Suprapubic skin (tissue), 4 donors: ENCODE measurements around the gene TMEM259. TPM values are rescaled to one million over a fixed set of nuclear protein-coding genes. Genes with fewer than 3 reads are reported as not detected.
"Not testable (repeated sequence)": the region's sequence is repeated elsewhere in the genome, so short reads cannot be mapped to it uniquely, and the experiment has no call there.

Source experiments
- DNase-seq, 2 donors: peaks; one replicate each; pipeline ENCODE4 v3.0.0-alpha.2; 2019; ENCODE audit warnings: low spot score in 2 of 2
- H3K27ac ChIP-seq: fragments of 200-600 bp; sonication (generic); one replicate; pipeline ENCODE4 v1.5.1; 2019
- H3K27me3 ChIP-seq: fragments of 200-600 bp; sonication (generic); one replicate; pipeline ENCODE4 v1.5.1; 2019
- H3K36me3 ChIP-seq: fragments of 200-600 bp; sonication (generic); one replicate; pipeline ENCODE4 v1.5.1; 2019
- H3K4me1 ChIP-seq: fragments of 200-600 bp; sonication (generic); one replicate; pipeline ENCODE4 v1.5.1; 2019
- H3K4me3 ChIP-seq: fragments of 200-600 bp; sonication (generic); one replicate; pipeline ENCODE4 v1.5.1; 2019; ENCODE audit warnings: mild to moderate bottlenecking
- H3K9me3 ChIP-seq: fragments of 200-600 bp; sonication (generic); one replicate; pipeline ENCODE4 v1.5.1; 2019
- CTCF ChIP-seq, 2 donors: fragments of 200-600 bp in 1 of 2; fragments of 450-650 bp in 1 of 2; sonication (generic) in 1 of 2; IDR thresholded peaks; one replicate each; pipeline ENCODE4 v1.5.1; 2016 to 2019; ENCODE audit warnings: antibody characterized with exemption in 2 of 2, mild to moderate bottlenecking in 1 of 2, moderate library complexity in 1 of 2
- EP300 ChIP-seq: sonication (generic); formaldehyde crosslinking; IDR thresholded peaks from one replicate; pipeline ENCODE4 v1.6.1; 2017; ENCODE audit warnings: antibody characterized with exemption
- POLR2A ChIP-seq, 2 donors: fragments of 450-650 bp; IDR thresholded peaks; one replicate each; pipeline ENCODE4 v1.6.1; 2017; ENCODE audit warnings: antibody characterized with exemption in 2 of 2, mild to moderate bottlenecking in 2 of 2, moderate library complexity in 2 of 2
- POLR2AphosphoS5 ChIP-seq, 3 donors: sonication (generic); formaldehyde crosslinking; IDR thresholded peaks; one replicate each; pipeline ENCODE4 v1.6.1; 2017; ENCODE audit warnings: antibody characterized with exemption in 3 of 3
- WGBS: methylation state at CpG from one replicate; pipeline ENCODE4 v1.1.5; 2018; 5-methylcytosine and 5-hydroxymethylcytosine counted together
- total RNA-seq, 4 donors: library from RNA; depleted of rRNA; stranded (reverse); fragments of >200 nt; gene quantifications; one replicate each; pipeline ENCODE4 v1.1.0, GENCODE V29; 2016

TMEM259 gene
- total RNA-seq, 4 donors from 2014 or later = 165 to 349 (median 243) TPM

- Histone ChIP-seq H3K27ac (peak overlapping the region; percentile 93), H3K9me3 (no peaks in the 10 kb centered on the region), H3K36me3 (peaks cover 25% of the 10 kb centered on the region), H3K4me1 (peaks cover 49% of the 10 kb centered on the region), H3K27me3 (no peaks in the 10 kb centered on the region), H3K4me3 (peak overlapping the region; percentile 85)
- TF ChIP-seq CTCF (IDR thresholded peaks at IDR 0.05) = no peak
- peak in 1 of 3 donors; percentile 17 for TF ChIP-seq POLR2AphosphoS5 (IDR thresholded peaks at IDR 0.05)
- no peak for TF ChIP-seq POLR2A (IDR thresholded peaks at IDR 0.05)
- no peak for TF ChIP-seq EP300
- peak in 1 of 2 donors; percentile 88 for DNase-seq
- no CpG with 5 or more reads among the region's 58 CpGs for WGBS
These were observed 7.4 kb upstream of the TMEM259 start for GRCh38 chr19:1028062-1028926.

- Histone ChIP-seq H3K27ac (peak overlapping the region; percentile 93), H3K27me3 (no peaks in the 10 kb centered on the region), H3K4me3 (peak overlapping the region; percentile 85), H3K9me3 (no peaks in the 10 kb centered on the region), H3K36me3 (peaks cover 19% of the 10 kb centered on the region), H3K4me1 (peaks cover 49% of the 10 kb centered on the region)
- DNase-seq = no peak
- no CpG with 5 or more reads among the region's 16 CpGs for WGBS
- TF ChIP-seq EP300 (no peak), POLR2AphosphoS5 (IDR thresholded peaks at IDR 0.05) (no peak), POLR2A (IDR thresholded peaks at IDR 0.05) (no peak), CTCF (IDR thresholded peaks at IDR 0.05) (no peak)
These were observed 6.7 kb upstream of the TMEM259 start for GRCh38 chr19:1027650-1028061.

- peak overlapping the region; percentile 93 for H3K27ac ChIP-seq
- under 1% methylated on average over 26 of the region's 36 CpGs for WGBS
- H3K27me3 ChIP-seq = no peaks in the 10 kb centered on the region
- peaks cover 53% of the 10 kb centered on the region for H3K4me1 ChIP-seq
- peaks cover 12% of the 10 kb centered on the region for H3K36me3 ChIP-seq
- peak overlapping the region; percentile 85 for H3K4me3 ChIP-seq
- TF ChIP-seq POLR2AphosphoS5 (IDR thresholded peaks at IDR 0.05) (no peak), CTCF (IDR thresholded peaks at IDR 0.05) (no peak), POLR2A (IDR thresholded peaks at IDR 0.05) (no peak), EP300 (no peak)
- H3K9me3 ChIP-seq = no peaks in the 10 kb centered on the region
- DNase-seq = no peak
These were observed 6.1 kb upstream of the TMEM259 start for GRCh38 chr19:1026783-1027649.

- peak within 1 kb of the TSS; percentile 93 for H3K27ac ChIP-seq
- peaks cover 7% of the 10 kb centered on the region for H3K36me3 ChIP-seq
- H3K4me3 ChIP-seq = peak within 1 kb of the TSS; percentile 85
- TF ChIP-seq EP300 (no peak), POLR2A (IDR thresholded peaks at IDR 0.05) (peak; percentile 79 to 84), POLR2AphosphoS5 (IDR thresholded peaks at IDR 0.05) (peak in 1 of 3 donors; percentile 64)
- H3K27me3 ChIP-seq = no peaks in the 10 kb centered on the region
- H3K9me3 ChIP-seq = no peaks in the 10 kb centered on the region
- peak; percentile 88 to 92 for DNase-seq
- WGBS = 19% methylated on average over 15 of the region's 63 CpGs
- H3K4me1 ChIP-seq = peaks cover 58% of the 10 kb centered on the region
These were observed 5.2 kb upstream of the TMEM259 start, which contains the start of gene CNN2 for GRCh38 chr19:1025960-1026782. CNN2 (plus strand) TSS chr19:1026608; CDS start chr19:1026662, 54 bp downstream.

GRCh38 chr19:1025080-1025479, 4.2 kb upstream of the TMEM259 start:
- DNase-seq, H3K9me3 ChIP-seq, H3K27ac ChIP-seq, H3K36me3 ChIP-seq, H3K27me3 ChIP-seq, H3K4me3 ChIP-seq: not testable (repeated sequence)
- WGBS = 81% methylated on average over 6 of the region's 6 CpGs
- H3K4me1 ChIP-seq = peaks cover 53% of the 10 kb centered on the region

- peaks cover 53% of the 10 kb centered on the region for H3K4me1 ChIP-seq
These were observed 2.9 kb upstream of the TMEM259 start for GRCh38 chr19:1023883-1024188.

More at GRCh38 chr19:1023883-1024188, 2.9 kb upstream of the TMEM259 start:
- not testable (repeated sequence) for DNase-seq, H3K36me3 ChIP-seq, H3K9me3 ChIP-seq, H3K4me3 ChIP-seq, H3K27ac ChIP-seq, H3K27me3 ChIP-seq
- WGBS = 83% methylated on average over 5 of the region's 5 CpGs
